Measurements from ENCODE around the gene SEMA3C.

SEMA3C gene

GRCh38 chr7:80734011-80734410 lies 184.8 kb downstream of the SEMA3C start:
- no peak for DNase-seq (ENCODE audit: low spot score)

- DNase-seq (ENCODE audit: low spot score) = no peak
Observed at GRCh38 chr7:80733333-80733915, 185.4 kb downstream of the SEMA3C start.

GRCh38 chr7:80732630-80733029 lies 186.2 kb downstream of the SEMA3C start:
- peak; percentile 21 for DNase-seq (ENCODE audit: low spot score)

GRCh38 chr7:80731281-80731680 lies 187.6 kb downstream of the SEMA3C start:
- DNase-seq (ENCODE audit: low spot score) = no peak

- DNase-seq (ENCODE audit: low spot score) = no peak
Observed at GRCh38 chr7:80729591-80730320, 189.1 kb downstream of the SEMA3C start.

GRCh38 chr7:80726666-80727065 lies 192.2 kb downstream of the SEMA3C start:
- DNase-seq (ENCODE audit: low spot score) = no peak

- DNase-seq (ENCODE audit: low spot score) = no peak
Observed at GRCh38 chr7:80725181-80725611, 193.7 kb downstream of the SEMA3C start.

- no peak for DNase-seq (ENCODE audit: low spot score)
Observed at GRCh38 chr7:80724249-80724871, 194.5 kb downstream of the SEMA3C start.

- peak; percentile 14 for DNase-seq (ENCODE audit: low spot score)
Observed at GRCh38 chr7:80722616-80723195, 196.1 kb downstream of the SEMA3C start.

- peak; percentile 7 for DNase-seq (ENCODE audit: low spot score)
Observed at GRCh38 chr7:80721883-80722615, 196.8 kb downstream of the SEMA3C start.

GRCh38 chr7:80720146-80720545 lies 198.7 kb downstream of the SEMA3C start:
- DNase-seq (ENCODE audit: low spot score) = no peak

GRCh38 chr7:80719261-80719660 lies 199.6 kb downstream of the SEMA3C start:
- no peak for DNase-seq (ENCODE audit: low spot score)

- DNase-seq (ENCODE audit: low spot score) = peak; percentile 6
Observed at GRCh38 chr7:80711531-80711930, 207.3 kb downstream of the SEMA3C start.

- DNase-seq (ENCODE audit: low spot score) = no peak
Observed at GRCh38 chr7:80708123-80708522, 210.7 kb downstream of the SEMA3C start.

- no peak for DNase-seq (ENCODE audit: low spot score)
Observed at GRCh38 chr7:80707318-80707717, 211.5 kb downstream of the SEMA3C start.

- DNase-seq (ENCODE audit: low spot score) = no peak
Observed at GRCh38 chr7:80705130-80705781, 213.6 kb downstream of the SEMA3C start.

- no peak for DNase-seq (ENCODE audit: low spot score)
Observed at GRCh38 chr7:80703272-80703671, 215.6 kb downstream of the SEMA3C start.

- DNase-seq (ENCODE audit: low spot score) = no peak
Observed at GRCh38 chr7:80699721-80700256, 219.1 kb downstream of the SEMA3C start.

GRCh38 chr7:80699045-80699638 lies 219.7 kb downstream of the SEMA3C start:
- DNase-seq (ENCODE audit: low spot score) = peak; percentile 39
